ENCODE data around the gene TFAP2C.

The TFAP2C gene

GRCh38 chr20:56676679-56677078 is 47.6 kb downstream of the TFAP2C start:
- H3K4me3 ChIP-seq (ENCODE audit: low read depth, low read length) = no peak overlapping the region
- TF ChIP-seq CTCF (IDR thresholded peaks at IDR 0.05; ENCODE audit: low read depth, low read length) = no peak

DNA sequence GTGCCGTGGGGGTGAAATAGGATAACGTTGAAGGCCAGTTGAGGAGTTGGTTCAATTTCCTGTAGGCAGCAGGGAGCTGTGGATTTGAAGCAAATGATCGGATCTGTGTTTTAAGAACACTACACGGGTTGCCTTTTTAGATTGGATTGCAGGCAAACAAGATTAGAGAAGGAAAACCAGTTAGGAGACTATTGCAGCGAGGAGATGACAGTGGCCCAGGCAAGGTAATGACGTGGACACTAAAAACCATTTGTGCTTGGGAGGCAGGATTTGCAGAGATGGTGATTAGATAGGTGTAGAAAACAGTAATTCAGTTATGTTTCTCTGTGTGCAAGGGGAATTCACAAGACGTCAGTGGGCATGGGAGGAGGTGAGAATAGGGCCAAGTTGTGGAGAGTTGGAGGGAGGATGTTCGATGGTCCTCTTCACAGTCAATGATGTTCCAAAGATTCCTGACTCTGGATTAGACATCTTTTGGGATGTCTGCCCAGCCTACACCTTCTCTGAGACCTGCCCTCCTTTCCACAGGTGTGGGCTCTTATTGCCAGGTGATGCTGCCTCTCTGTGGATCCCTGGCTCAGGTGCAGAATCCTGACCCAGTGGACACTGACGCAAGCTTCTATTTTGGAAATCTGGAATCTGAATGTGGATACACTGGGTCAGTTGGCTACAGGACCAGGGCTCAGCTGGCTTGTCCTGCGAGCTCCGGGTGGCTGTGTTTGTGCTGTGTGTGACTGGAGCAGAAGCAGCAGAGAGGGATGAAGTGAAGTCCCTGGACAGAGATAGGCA is 54.2 kb downstream of the TFAP2C start:
- TF ChIP-seq CTCF (IDR thresholded peaks at IDR 0.05; ENCODE audit: low read depth, low read length) = no peak

DNA sequence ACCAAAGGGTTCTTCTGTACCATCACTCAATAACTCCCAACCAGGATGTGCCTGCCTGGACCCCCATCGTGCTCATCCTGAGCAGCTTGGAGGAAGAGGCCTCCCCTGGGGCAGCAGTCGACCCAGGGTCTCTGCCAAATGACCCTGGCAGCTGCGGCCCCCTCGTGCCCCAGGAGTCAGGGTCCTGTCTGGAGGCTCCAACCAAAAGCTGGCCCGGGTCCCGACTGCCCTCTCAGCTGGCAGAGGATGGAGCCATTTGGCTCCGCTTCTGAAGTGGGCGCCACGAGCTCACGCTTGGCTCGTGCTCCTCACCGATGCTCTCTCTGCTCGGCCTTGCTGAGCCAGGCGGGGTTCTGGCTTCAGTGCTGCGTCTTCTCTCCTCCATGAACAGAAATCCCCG is 56.8 kb downstream of the TFAP2C start:
- TF ChIP-seq CTCF (IDR thresholded peaks at IDR 0.05; ENCODE audit: low read depth, low read length) = no peak
- H3K4me3 ChIP-seq (ENCODE audit: low read depth, low read length) = no peak overlapping the region

More for the DNA sequence above, 54.2 kb downstream of the TFAP2C start:
- H3K4me3 ChIP-seq (ENCODE audit: low read depth, low read length) = no peak overlapping the region

GRCh38 chr20:56687061-56687460 is 58.0 kb downstream of the TFAP2C start:
- TF ChIP-seq CTCF (IDR thresholded peaks at IDR 0.05; ENCODE audit: low read depth, low read length) = no peak
- no peak overlapping the region for H3K4me3 ChIP-seq (ENCODE audit: low read depth, low read length)

DNA sequence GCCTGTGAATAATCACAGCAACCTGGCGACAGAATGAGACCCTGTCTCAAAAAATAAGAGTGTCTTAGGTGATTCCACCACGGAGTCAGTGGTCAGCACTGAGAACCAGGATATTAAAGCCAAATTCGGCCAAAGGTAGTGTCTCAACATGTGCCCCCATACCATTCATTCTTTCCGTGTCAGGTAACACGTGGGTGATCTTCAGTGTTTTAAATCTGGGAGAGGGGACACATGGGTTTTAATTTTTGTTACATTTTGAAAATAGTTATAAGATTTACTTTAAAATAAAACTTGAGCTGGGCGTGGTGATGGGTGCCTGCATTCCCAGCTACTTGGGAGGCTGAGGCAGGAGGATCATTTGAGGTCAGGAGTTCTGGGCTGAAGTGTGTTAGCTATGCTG is 59.0 kb downstream of the TFAP2C start:
- no peak overlapping the region for H3K4me3 ChIP-seq (ENCODE audit: low read depth, low read length)
- no peak for TF ChIP-seq CTCF (IDR thresholded peaks at IDR 0.05; ENCODE audit: low read depth, low read length)

All from WI38 (cell line).